ENCODE results near the gene TMEM18. TPM values are rescaled to one million over a fixed set of nuclear protein-coding genes. Genes with fewer than 3 reads are reported as not detected.

The TMEM18 gene
- total RNA-seq, 4 donors from 2014 or later: 10.8 to 49.7 (median 34.3) TPM

- H3K36me3 ChIP-seq: no peaks in the 10 kb centered on the region
- no peaks in the 10 kb centered on the region for H3K9me3 ChIP-seq
- no peak for DNase-seq
- H3K27me3 ChIP-seq: no peaks in the 10 kb centered on the region
- no peaks in the 10 kb centered on the region for H3K4me1 ChIP-seq
- H3K27ac ChIP-seq: no peak overlapping the region
- TF ChIP-seq POLR2A (IDR thresholded peaks at IDR 0.05): no peak
- TF ChIP-seq CTCF (IDR thresholded peaks at IDR 0.05): no peak
- intact Hi-C loops (cut with DNase I; ENCODE audit: low total_unique reads): no loop called here
- no peak overlapping the region for H3K4me3 ChIP-seq
Measured at GRCh38 chr2:623130-623922, 53.9 kb downstream of the TMEM18 start.

GRCh38 chr2:622357-622756 lies 54.8 kb downstream of the TMEM18 start:
- Histone ChIP-seq H3K36me3 (no peaks in the 10 kb centered on the region), H3K27me3 (no peaks in the 10 kb centered on the region), H3K4me3 (no peak overlapping the region), H3K4me1 (no peaks in the 10 kb centered on the region), H3K27ac (no peak overlapping the region), H3K9me3 (no peaks in the 10 kb centered on the region)
- TF ChIP-seq POLR2A (IDR thresholded peaks at IDR 0.05) (no peak), CTCF (IDR thresholded peaks at IDR 0.05) (no peak)
- intact Hi-C loops (cut with DNase I; ENCODE audit: low total_unique reads): no loop called here
- no peak for DNase-seq

GRCh38 chr2:621303-622099 lies 55.7 kb downstream of the TMEM18 start:
- intact Hi-C loops (cut with DNase I; ENCODE audit: low total_unique reads): no loop called here
- H3K27me3 ChIP-seq: no peaks in the 10 kb centered on the region
- H3K4me3 ChIP-seq: no peak overlapping the region
- H3K9me3 ChIP-seq: no peaks in the 10 kb centered on the region
- no peak for DNase-seq
- no peaks in the 10 kb centered on the region for H3K36me3 ChIP-seq
- H3K27ac ChIP-seq: no peak overlapping the region
- H3K4me1 ChIP-seq: no peaks in the 10 kb centered on the region
- TF ChIP-seq CTCF (IDR thresholded peaks at IDR 0.05) (no peak), POLR2A (IDR thresholded peaks at IDR 0.05) (no peak)

GRCh38 chr2:620471-621302 lies 56.5 kb downstream of the TMEM18 start:
- Histone ChIP-seq H3K36me3 (no peaks in the 10 kb centered on the region), H3K4me3 (no peak overlapping the region), H3K27me3 (no peaks in the 10 kb centered on the region), H3K27ac (no peak overlapping the region), H3K4me1 (no peaks in the 10 kb centered on the region), H3K9me3 (no peaks in the 10 kb centered on the region)
- intact Hi-C loops (cut with DNase I; ENCODE audit: low total_unique reads): no loop called here
- TF ChIP-seq POLR2A (IDR thresholded peaks at IDR 0.05) (no peak), CTCF (IDR thresholded peaks at IDR 0.05) (no peak)
- DNase-seq: no peak
